ENCODE results near the gene LDLRAP1. TPM values are rescaled to one million over a fixed set of nuclear protein-coding genes. Genes with fewer than 3 reads are reported as not detected.

LDLRAP1 gene
- polyA plus RNA-seq, 3 donors, result 13.1 to 15.9 (median 13.8) TPM

DNA sequence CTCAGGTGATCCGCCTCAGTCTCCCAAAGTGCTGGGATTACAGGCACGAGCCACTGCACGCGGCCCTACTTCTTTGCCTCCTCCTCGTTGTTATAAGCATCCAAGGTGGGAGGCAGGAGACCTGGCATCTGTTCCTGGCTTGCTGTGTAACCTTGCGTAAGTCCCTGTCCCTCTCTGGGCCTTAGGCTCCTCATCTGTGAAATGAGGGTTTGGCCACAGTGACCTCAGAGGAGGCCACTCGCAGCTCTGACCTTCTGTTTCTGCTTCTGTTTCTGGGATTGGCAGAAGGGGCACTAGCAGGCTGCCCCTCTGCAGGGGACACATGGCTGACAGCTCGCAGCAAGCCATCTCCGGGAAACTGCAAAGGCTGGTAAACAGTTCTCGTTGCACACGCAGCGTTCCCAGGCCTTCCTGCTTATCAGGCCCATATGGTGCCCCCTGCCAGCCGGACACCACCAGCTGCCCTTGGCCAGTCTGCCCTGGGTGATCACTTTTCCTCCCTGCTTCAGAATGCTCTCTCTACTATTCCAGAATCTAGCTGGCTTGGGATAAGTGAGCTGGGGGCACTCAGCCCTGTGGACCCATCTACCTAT lies 2.6 kb upstream of the LDLRAP1 start:
- no peak for DNase-seq

DNA sequence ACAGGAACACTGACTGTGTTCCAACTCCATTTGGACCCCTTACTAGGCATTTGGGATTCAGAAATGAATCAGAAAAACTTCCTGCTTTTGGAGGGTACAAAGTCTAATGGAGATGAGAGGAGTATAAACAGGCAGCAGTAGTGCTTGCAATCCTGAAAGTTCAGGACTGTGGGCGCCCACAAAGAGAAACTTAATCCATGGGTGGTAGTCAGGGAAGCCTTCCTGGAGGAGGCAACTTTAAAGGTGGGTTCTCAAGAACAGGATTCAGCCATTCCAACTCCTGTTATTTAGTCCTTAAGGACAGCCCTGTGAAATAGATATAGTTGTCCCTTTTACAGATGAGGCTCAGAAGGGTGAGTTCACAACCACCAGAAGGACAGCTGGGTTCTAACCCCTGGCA lies 2.0 kb upstream of the LDLRAP1 start:
- DNase-seq, result no peak

- DNase-seq, result no peak
These were observed 1.3 kb upstream of the LDLRAP1 start for GRCh38 chr1:25541889-25542658.

DNA sequence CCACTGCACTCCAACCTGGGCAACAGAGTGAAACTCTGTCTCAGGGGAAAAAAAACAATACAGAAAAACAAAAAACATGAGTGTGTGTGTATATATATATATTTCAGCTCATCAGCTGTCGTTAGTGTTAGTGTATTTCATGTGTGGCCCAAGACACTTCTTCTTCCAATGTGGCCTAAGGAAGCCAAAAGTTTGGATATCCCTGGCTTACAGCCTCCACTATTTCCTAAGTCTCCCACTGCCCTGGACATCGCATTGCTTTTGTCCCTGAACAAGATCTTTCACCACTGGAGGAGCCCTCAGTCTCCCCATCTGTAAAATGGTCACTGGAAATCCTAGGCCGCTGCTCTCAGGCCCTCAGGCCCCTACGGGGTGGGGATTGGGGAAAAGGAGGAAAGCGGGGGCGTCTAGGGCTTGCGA lies 391 bp upstream of the LDLRAP1 start:
- no peak for DNase-seq

DNA sequence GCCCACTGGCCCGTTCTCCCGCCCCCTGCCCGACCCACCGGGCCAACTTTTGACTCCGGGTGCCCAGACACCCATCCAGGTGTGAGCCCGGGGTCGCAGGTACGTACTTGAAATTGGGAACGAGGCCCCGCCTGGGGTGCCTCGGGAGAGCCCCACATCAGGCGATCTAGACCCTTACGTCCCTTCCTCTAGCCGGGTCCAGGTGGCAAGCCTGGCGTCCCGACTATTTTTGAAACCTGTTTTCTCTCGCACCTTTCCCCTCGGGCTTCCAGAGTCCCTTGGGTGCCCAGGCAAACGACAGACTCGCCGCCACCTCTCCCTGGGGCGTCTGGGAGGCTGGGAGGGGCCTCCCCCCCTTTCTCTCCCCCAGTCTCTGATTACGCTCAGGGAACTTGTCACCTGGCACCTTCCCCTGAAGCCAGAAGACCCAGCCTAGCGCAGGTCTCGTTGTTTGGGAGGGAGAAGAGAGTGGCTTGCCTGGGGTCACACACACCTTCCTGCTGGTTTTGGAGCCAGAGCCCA lies 898 bp downstream of the LDLRAP1 start:
- DNase-seq, result no peak

DNA sequence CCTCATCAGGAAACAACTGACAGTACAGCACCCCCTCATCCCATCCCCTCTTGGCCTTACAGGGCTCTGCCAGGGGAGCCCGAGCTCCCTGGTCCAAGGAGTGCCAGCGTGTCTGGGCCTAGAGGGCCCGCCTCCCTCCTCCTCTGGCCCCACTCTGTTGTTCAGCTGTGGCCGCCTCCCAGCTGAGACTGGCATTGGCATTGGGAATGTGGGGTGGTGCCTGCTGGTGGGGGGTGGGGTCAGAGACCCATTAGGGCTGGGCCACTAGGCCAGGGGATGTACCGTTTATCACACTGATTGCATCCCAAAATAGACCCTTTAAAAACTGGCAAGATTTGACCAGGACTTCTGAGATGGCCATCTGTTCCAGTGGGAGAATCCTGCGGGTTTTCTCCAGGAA lies 1.4 kb downstream of the LDLRAP1 start:
- DNase-seq, result no peak

DNA sequence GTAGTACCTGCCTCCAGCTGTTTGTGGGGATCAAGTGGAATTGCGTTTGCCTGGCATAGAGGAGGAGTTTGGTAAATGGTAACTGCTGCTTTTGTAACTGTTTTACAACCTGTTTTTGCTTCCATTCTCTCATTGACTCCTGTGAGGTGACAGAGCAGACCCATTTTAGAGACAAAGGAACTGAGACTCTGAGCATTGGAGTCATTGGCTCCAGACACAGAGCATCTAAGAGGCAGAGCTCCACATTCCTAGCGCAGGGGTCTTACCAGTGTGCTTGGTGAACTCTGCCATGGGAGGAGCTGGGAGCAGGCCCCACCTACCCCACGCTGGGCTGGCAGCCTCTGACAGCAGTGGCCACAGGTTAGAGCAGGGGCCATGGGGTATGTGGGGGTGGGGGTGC lies 2.4 kb downstream of the LDLRAP1 start:
- no peak for DNase-seq

- no peak for DNase-seq
These were observed 2.8 kb downstream of the LDLRAP1 start for GRCh38 chr1:25546193-25546592.

- no peak for DNase-seq
These were observed 5.2 kb downstream of the LDLRAP1 start for GRCh38 chr1:25548601-25549000.

GRCh38 chr1:25549273-25550154 lies 6.1 kb downstream of the LDLRAP1 start:
- DNase-seq, result no peak

DNA sequence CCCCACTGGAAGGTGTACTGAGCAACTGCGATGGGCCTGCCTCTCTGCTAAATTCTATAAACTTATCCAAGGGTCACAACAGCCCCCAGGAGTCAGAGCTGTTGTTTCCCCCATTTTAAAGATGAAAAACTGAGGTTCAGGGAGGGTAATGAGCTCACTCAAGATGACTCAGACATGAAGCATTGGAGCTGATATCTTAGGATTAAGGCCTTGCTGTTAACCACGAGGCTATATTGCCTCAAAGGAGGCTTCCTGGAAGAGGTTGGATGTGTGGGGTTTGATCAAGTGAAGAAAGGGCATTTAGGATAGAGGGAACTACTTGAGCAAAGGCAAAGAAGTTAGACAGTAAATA lies 6.7 kb downstream of the LDLRAP1 start:
- DNase-seq, result no peak

GRCh38 chr1:25550683-25551310 lies 7.4 kb downstream of the LDLRAP1 start:
- peak; percentile 48 for DNase-seq

- no peak for DNase-seq
These were observed 10.5 kb downstream of the LDLRAP1 start for GRCh38 chr1:25553749-25554429.

DNA sequence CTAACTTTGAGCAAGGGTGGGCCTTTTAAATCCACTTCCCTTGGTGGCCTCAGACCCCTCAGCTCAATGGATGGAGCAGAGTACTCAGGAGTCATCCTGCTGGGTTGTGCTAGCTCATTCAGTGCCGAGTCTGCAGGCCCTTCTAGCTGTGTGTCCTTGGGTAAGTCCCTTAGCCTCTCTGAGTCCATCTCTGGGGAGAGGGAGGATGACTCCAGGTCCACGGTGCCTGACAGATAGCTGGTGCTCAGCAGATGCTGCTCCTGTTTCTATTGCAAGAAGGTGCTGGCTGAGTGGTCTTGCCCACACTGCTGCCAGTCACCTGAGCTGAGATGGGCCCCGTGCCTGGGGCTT lies 11.0 kb downstream of the LDLRAP1 start:
- DNase-seq, result no peak

DNA sequence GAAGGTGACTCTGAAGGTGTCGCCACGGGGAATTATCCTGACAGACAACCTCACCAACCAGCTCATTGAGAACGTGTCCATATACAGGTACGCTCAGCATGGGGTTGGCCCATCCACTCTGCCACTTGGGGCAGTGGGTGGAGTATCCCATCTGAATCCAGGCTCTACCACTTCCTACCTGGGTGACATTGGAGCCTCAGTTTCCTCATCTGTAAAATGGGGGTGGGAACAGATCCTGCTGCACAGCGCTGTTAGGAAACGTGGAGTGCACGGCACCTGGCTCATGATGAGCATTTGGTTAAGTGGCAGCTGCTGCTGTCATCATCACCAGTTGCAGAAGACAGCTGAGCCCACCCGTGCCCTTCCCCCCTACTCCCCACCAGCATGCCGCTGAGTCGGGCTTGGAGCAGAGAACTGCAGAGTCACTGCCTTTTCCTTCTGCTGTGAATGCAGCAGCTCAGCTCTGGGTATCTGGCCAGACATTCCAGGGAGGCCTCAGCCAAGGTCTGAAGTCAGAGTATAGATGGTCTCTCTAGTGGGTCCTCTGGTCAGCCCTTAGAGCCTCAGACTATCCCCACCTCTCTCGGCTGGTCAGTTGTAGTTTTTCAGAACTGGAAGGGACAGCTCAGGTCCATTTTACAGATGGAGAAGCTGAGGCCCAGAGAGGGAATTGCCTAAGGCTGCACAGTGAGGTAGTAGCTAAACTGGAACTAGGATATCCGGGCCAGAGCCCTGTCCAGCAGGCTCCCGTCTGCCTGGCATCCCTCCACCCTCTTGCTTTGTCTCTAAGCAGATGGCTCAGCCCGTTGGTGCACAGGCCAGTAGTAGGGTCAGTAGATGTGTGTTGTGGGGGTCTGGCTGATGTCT lies 11.7 kb downstream of the LDLRAP1 start:
- no peak for DNase-seq

DNA sequence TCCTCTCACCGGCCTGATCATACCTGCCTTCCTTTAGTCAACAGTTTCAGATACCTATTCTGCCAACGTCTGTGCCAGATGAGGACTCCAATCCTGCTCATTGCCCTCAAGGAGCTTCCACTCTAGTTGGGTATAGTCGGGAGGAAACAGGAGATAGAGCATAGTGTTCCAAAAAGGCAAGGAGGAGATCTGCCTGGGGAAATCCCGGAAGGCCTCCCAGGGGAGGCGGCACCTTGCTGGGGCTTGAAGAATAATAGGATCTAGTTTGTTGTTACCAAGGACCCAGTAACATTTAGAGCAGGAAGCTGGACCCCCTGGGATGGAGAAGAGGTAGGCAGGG lies 12.3 kb downstream of the LDLRAP1 start:
- no peak for DNase-seq

- no peak for DNase-seq
These were observed 12.8 kb downstream of the LDLRAP1 start for GRCh38 chr1:25556132-25556670.

GRCh38 chr1:25556791-25557476 lies 13.5 kb downstream of the LDLRAP1 start:
- no peak for DNase-seq

- no peak for DNase-seq
These were observed 14.1 kb downstream of the LDLRAP1 start for GRCh38 chr1:25557543-25557942.

GRCh38 chr1:25559031-25559430 lies 15.6 kb downstream of the LDLRAP1 start:
- no peak for DNase-seq
